H9 (cell line): ENCODE results near the gene DNAJC8. TPM values are rescaled to one million over a fixed set of nuclear protein-coding genes. Genes with fewer than 3 reads are reported as not detected.

Experiments
- DNase-seq: peaks from one replicate; pipeline ENCODE4 v3.0.0-alpha.2; 2017
- H2AFZ ChIP-seq: one replicate; pipeline ENCODE4 v1.6.1; 2013; ENCODE audit warnings: mild to moderate bottlenecking, low read length, control low read depth, moderate library complexity
- H2AK5ac ChIP-seq: 2 replicates; pipeline ENCODE4 v1.6.1; 2013; ENCODE audit warnings: low read length, control low read depth, mixed read lengths; ENCODE audit not compliant: insufficient read length
- H2BK120ac ChIP-seq: one replicate; pipeline ENCODE4 v1.6.1; 2013; ENCODE audit warnings: low read depth, mild to moderate bottlenecking, low read length, control low read depth, inconsistent platforms; ENCODE audit not compliant: poor library complexity, severe bottlenecking
- H2BK12ac ChIP-seq: 2 replicates; pipeline ENCODE4 v1.6.1; 2013; ENCODE audit warnings: low read length, control low read depth, mixed read lengths, low read depth; ENCODE audit not compliant: insufficient read length
- H2BK15ac ChIP-seq: 2 replicates; pipeline ENCODE4 v1.6.1; 2013; ENCODE audit warnings: low read depth, low read length, control low read depth
- H2BK20ac ChIP-seq: one replicate; pipeline ENCODE4 v1.6.1; 2013; ENCODE audit warnings: low read depth, mild to moderate bottlenecking, low read length, control low read depth, inconsistent platforms; ENCODE audit not compliant: poor library complexity, severe bottlenecking
- H2BK5ac ChIP-seq: 2 replicates; pipeline ENCODE4 v1.6.1; 2013; ENCODE audit warnings: low read length, control low read depth, mixed read lengths; ENCODE audit not compliant: insufficient read length
- H3K14ac ChIP-seq: 2 replicates; pipeline ENCODE4 v1.6.1; 2013; ENCODE audit warnings: low read length, control low read depth; ENCODE audit not compliant: insufficient read depth
- H3K18ac ChIP-seq: 2 replicates; pipeline ENCODE4 v1.6.1; 2013; ENCODE audit warnings: low read depth, mild to moderate bottlenecking, mixed read lengths, low read length, control low read depth; ENCODE audit not compliant: insufficient read length
- H3K23ac ChIP-seq: 2 replicates; pipeline ENCODE4 v1.6.1; 2013; ENCODE audit warnings: low read length, control low read depth, mixed read lengths, low read depth; ENCODE audit not compliant: insufficient read length
- H3K23me2 ChIP-seq: 2 replicates; pipeline ENCODE4 v1.6.1; 2013; ENCODE audit warnings: low read depth, mild to moderate bottlenecking, mixed read lengths, low read length, control low read depth; ENCODE audit not compliant: insufficient read length, poor library complexity, severe bottlenecking
- H3K27ac ChIP-seq: 2 replicates; pipeline ENCODE4 v1.5.1; 2013; ENCODE audit warnings: low read length, control low read depth, mixed read lengths, low read depth; ENCODE audit not compliant: insufficient read length
- H3K27me3 ChIP-seq: 2 replicates; pipeline ENCODE4 v1.6.1; 2013; ENCODE audit warnings: low read length, control low read depth, inconsistent platforms; ENCODE audit not compliant: insufficient read depth
- H3K4ac ChIP-seq: 2 replicates; pipeline ENCODE4 v1.6.1; 2013; ENCODE audit warnings: low read depth, mild to moderate bottlenecking, control low read depth, inconsistent platforms, low read length, moderate library complexity
- H3K4me1 ChIP-seq: 2 replicates; pipeline ENCODE4 v1.6.1; 2013; ENCODE audit warnings: low read length, control low read depth, inconsistent platforms; ENCODE audit not compliant: insufficient read depth
- H3K4me2 ChIP-seq: 2 replicates; pipeline ENCODE4 v1.6.1; 2013; ENCODE audit warnings: low read length, control low read depth, mixed read lengths; ENCODE audit not compliant: insufficient read length, insufficient read depth
- H3K56ac ChIP-seq: 2 replicates; pipeline ENCODE4 v1.6.1; 2013; ENCODE audit warnings: low read depth, mild to moderate bottlenecking, mixed read lengths, low read length, control low read depth; ENCODE audit not compliant: insufficient read length
- H3K79me1 ChIP-seq: 2 replicates; pipeline ENCODE4 v1.6.1; 2013; ENCODE audit warnings: low read depth, mild to moderate bottlenecking, moderate library complexity, low read length, control low read depth, inconsistent platforms; ENCODE audit not compliant: insufficient read depth, poor library complexity, severe bottlenecking
- H3K79me2 ChIP-seq: 2 replicates; pipeline ENCODE4 v1.6.1; 2013; ENCODE audit warnings: low read length, control low read depth, inconsistent platforms; ENCODE audit not compliant: insufficient read depth
- H3K9ac ChIP-seq: 2 replicates; pipeline ENCODE4 v1.6.1; 2013; ENCODE audit warnings: low read length, control low read depth, mixed read lengths; ENCODE audit not compliant: insufficient read length; ENCODE audit errors: extremely low read depth
- H3K9me3 ChIP-seq: one replicate; pipeline ENCODE4 v1.6.1; 2013; ENCODE audit warnings: low read depth, low read length, inconsistent platforms; ENCODE audit not compliant: control insufficient read depth
- H3T11ph ChIP-seq: one replicate; pipeline ENCODE4 v1.6.1; 2013; ENCODE audit warnings: mild to moderate bottlenecking, low read length, control low read depth, inconsistent platforms
- H4K20me1 ChIP-seq: one replicate; pipeline ENCODE4 v1.6.1; 2013; ENCODE audit not compliant: control insufficient read depth, insufficient read length, insufficient read depth
- H4K5ac ChIP-seq: 2 replicates; pipeline ENCODE4 v1.6.1; 2013; ENCODE audit warnings: low read depth, mild to moderate bottlenecking, mixed read lengths, low read length, control low read depth; ENCODE audit not compliant: insufficient read length
- H4K8ac ChIP-seq: replicated peaks from 2 replicates; pipeline ENCODE4 v1.6.1; 2013; ENCODE audit warnings: low read length, control low read depth, mixed read lengths, low read depth; ENCODE audit not compliant: insufficient read length
- H4K91ac ChIP-seq: 2 replicates; pipeline ENCODE4 v1.6.1; 2013; ENCODE audit warnings: low read depth, mild to moderate bottlenecking, moderate library complexity, mixed read lengths, low read length, control low read depth; ENCODE audit not compliant: insufficient read length
- H3K27ac Mint-ChIP-seq, 3 experiments: 2 replicates in 2 of 3; 3 replicates in 1 of 3; pipeline ENCODE4 v1.8.0; 2020 to 2021; ENCODE audit warnings: mixed read lengths in 3 of 3, mild to moderate bottlenecking in 1 of 3, moderate library complexity in 1 of 3
- H3K27me3 Mint-ChIP-seq: 2 replicates; pipeline ENCODE4 v1.8.0; 2021; ENCODE audit warnings: low read depth, mild to moderate bottlenecking, moderate library complexity, mixed read lengths
- H3K36me3 Mint-ChIP-seq, 3 experiments: 2 replicates in 2 of 3; 3 replicates in 1 of 3; pipeline ENCODE4 v1.8.0; 2020 to 2021; ENCODE audit warnings: low read depth in 3 of 3, mixed read lengths in 3 of 3; ENCODE audit not compliant: insufficient read depth in 1 of 3
- H3K4me1 Mint-ChIP-seq, 2 experiments: 2 replicates each; pipeline ENCODE4 v1.8.0; 2020; ENCODE audit warnings: mixed read lengths in 2 of 2
- H3K4me3 Mint-ChIP-seq, 2 experiments: 2 replicates in 1 of 2; 3 replicates in 1 of 2; pipeline ENCODE4 v1.8.0; 2020 to 2021; ENCODE audit warnings: mild to moderate bottlenecking in 2 of 2, mixed read lengths in 2 of 2, moderate library complexity in 1 of 2
- H3K9me3 Mint-ChIP-seq, 2 experiments: 2 replicates in 1 of 2; 3 replicates in 1 of 2; pipeline ENCODE4 v1.8.0; 2020; ENCODE audit warnings: mild to moderate bottlenecking in 2 of 2, mixed read lengths in 2 of 2, moderate library complexity in 1 of 2
- CTCF ChIP-seq: fragments of 200-600 bp; sonication (generic); conservative IDR thresholded peaks from 3 replicates; pipeline ENCODE4 v1.8.0; 2021; ENCODE audit warnings: antibody characterized with exemption, mild to moderate bottlenecking
- WGBS: extraction: QIAGEN DNeasy Blood & Tissue Kit; methylation state at CpG from one replicate; pipeline ENCODE4 v1.1.7; 2013; ENCODE audit warnings: missing lambda C conversion rate, low lambda C conversion rate, mixed read lengths; ENCODE audit not compliant: insufficient read length; ENCODE audit errors: extremely low coverage; 5-methylcytosine and 5-hydroxymethylcytosine counted together
- total RNA-seq: library from RNA; stranded (reverse); gene quantifications from 2 replicates; pipeline ENCODE4 v1.2.1, GENCODE V29; 2021

Gene DNAJC8
- total RNA-seq, 1 experiment from 2014 or later: 132 TPM

GRCh38 chr1:28279721-28280120 lies 46.9 kb upstream of the DNAJC8 start:
- H3K27me3 ChIP-seq: no peaks in the 10 kb centered on the region
- H3K14ac ChIP-seq: no peak overlapping the region
- no peaks in the 10 kb centered on the region for H3K79me2 ChIP-seq
- H4K8ac ChIP-seq: no peak overlapping the region
- no peak overlapping the region for H4K91ac ChIP-seq
- no peaks in the 10 kb centered on the region for H4K20me1 ChIP-seq
- H3K9ac ChIP-seq: no peak overlapping the region
- no peak overlapping the region for H2AK5ac ChIP-seq
- Mint-ChIP-seq H3K27me3 (no peaks in the 10 kb centered on the region), H3K4me1 (peaks cover under 1 to 1% of the 10 kb centered on the region in 2 experiments; a peak in 1 of 4 replicates), H3K27ac (no peak overlapping the region), H3K9me3 (no peaks in the 10 kb centered on the region), H3K36me3 (peaks cover 29 to 72% (median 49%) of the 10 kb centered on the region in 3 experiments; a peak in 6 of 7 replicates), H3K4me3 (no peak overlapping the region)
- no peak overlapping the region for H3K56ac ChIP-seq
- H3K4me2 ChIP-seq: no peak overlapping the region
- H3K9me3 ChIP-seq: no peaks in the 10 kb centered on the region
- no peak overlapping the region for H3K18ac ChIP-seq
- no peaks in the 10 kb centered on the region for H3K4me1 ChIP-seq
- H3K23me2 ChIP-seq: no peaks in the 10 kb centered on the region
- no peak overlapping the region for H2BK15ac ChIP-seq
- no peak overlapping the region for H2BK120ac ChIP-seq
- no peak overlapping the region for H3K27ac ChIP-seq
- H3T11ph ChIP-seq: no peak overlapping the region
- H3K79me1 ChIP-seq: no peaks in the 10 kb centered on the region
- H2BK20ac ChIP-seq: no peak overlapping the region
- H3K4ac ChIP-seq: no peak overlapping the region
- TF ChIP-seq CTCF: no peak
- no peak overlapping the region for H3K23ac ChIP-seq
- no CpG with 5 or more reads among the region's 7 CpGs for WGBS
- H4K5ac ChIP-seq: no peak overlapping the region
- no peak overlapping the region for H2BK5ac ChIP-seq
- no peak for DNase-seq
- H2AFZ ChIP-seq: no peak overlapping the region
- H2BK12ac ChIP-seq: no peak overlapping the region
